ENCODE data around the gene RGS8. TPM values are rescaled to one million over a fixed set of nuclear protein-coding genes. Genes with fewer than 3 reads are reported as not detected.

RGS8 gene
- polyA plus RNA-seq, 1 experiment = not detected

- H3K4me3 ChIP-seq (ENCODE audit: low read depth, low read length) = no peak overlapping the region
- H3K27me3 ChIP-seq (ENCODE audit: control insufficient read depth, insufficient read depth, low read length) = peaks cover 2% of the 10 kb centered on the region
- no peak overlapping the region for H3K27ac ChIP-seq (ENCODE audit: low read depth, low read length)
- CTCF ChIA-PET = no interaction called here
- POLR2A ChIA-PET = no interaction called here
- DNase-seq (ENCODE audit: low read depth, low spot score) = no peak
- H3K9me3 ChIP-seq (ENCODE audit: control insufficient read depth, insufficient read depth, low read length) = no peaks in the 10 kb centered on the region
- no peak for TF ChIP-seq CTCF (IDR thresholded peaks at IDR 0.05; ENCODE audit: low read depth, low read length)
Observed at GRCh38 chr1:182690886-182691443, 6.6 kb upstream of the RGS8 start.

GRCh38 chr1:182688436-182689205 lies 4.2 kb upstream of the RGS8 start:
- no peak for DNase-seq (ENCODE audit: low read depth, low spot score)
- ChIA-PET CTCF (no interaction called here), POLR2A (no interaction called here)
- H3K9me3 ChIP-seq (ENCODE audit: control insufficient read depth, insufficient read depth, low read length) = no peaks in the 10 kb centered on the region; the same call in 1 of the 2 replicates
- H3K4me3 ChIP-seq (ENCODE audit: low read depth, low read length) = no peak overlapping the region
- H3K27ac ChIP-seq (ENCODE audit: low read depth, low read length) = no peak overlapping the region
- TF ChIP-seq CTCF (IDR thresholded peaks at IDR 0.05; ENCODE audit: low read depth, low read length) = no peak
- peaks cover 8% of the 10 kb centered on the region for H3K27me3 ChIP-seq (ENCODE audit: control insufficient read depth, insufficient read depth, low read length)

- ChIA-PET POLR2A (no interaction called here), CTCF (no interaction called here)
- TF ChIP-seq CTCF (IDR thresholded peaks at IDR 0.05; ENCODE audit: low read depth, low read length) = no peak
- H3K4me3 ChIP-seq (ENCODE audit: low read depth, low read length) = no peak overlapping the region
- DNase-seq (ENCODE audit: low read depth, low spot score) = no peak
- H3K27ac ChIP-seq (ENCODE audit: low read depth, low read length) = no peak overlapping the region
- H3K27me3 ChIP-seq (ENCODE audit: control insufficient read depth, insufficient read depth, low read length) = peaks cover 10% of the 10 kb centered on the region
- H3K9me3 ChIP-seq (ENCODE audit: control insufficient read depth, insufficient read depth, low read length) = no peaks in the 10 kb centered on the region; the same call in 1 of the 2 replicates
Observed at GRCh38 chr1:182687361-182687760, 3.0 kb upstream of the RGS8 start.

GRCh38 chr1:182686446-182686845 lies 2.1 kb upstream of the RGS8 start:
- Histone ChIP-seq H3K9me3 (ENCODE audit: control insufficient read depth, insufficient read depth, low read length) (no peaks in the 10 kb centered on the region; the same call in 1 of the 2 replicates), H3K27me3 (ENCODE audit: control insufficient read depth, insufficient read depth, low read length) (peaks cover 10% of the 10 kb centered on the region), H3K4me3 (ENCODE audit: low read depth, low read length) (no peak overlapping the region), H3K27ac (ENCODE audit: low read depth, low read length) (no peak overlapping the region)
- POLR2A ChIA-PET = no interaction called here
- no peak for DNase-seq (ENCODE audit: low read depth, low spot score)
- CTCF ChIA-PET = no interaction called here
- TF ChIP-seq CTCF (IDR thresholded peaks at IDR 0.05; ENCODE audit: low read depth, low read length) = no peak

GRCh38 chr1:182685215-182685614 lies 828 bp upstream of the RGS8 start:
- DNase-seq (ENCODE audit: low read depth, low spot score) = no peak
- no peak for TF ChIP-seq CTCF (IDR thresholded peaks at IDR 0.05; ENCODE audit: low read depth, low read length)
- Histone ChIP-seq H3K27ac (ENCODE audit: low read depth, low read length) (no peak overlapping the region), H3K4me3 (ENCODE audit: low read depth, low read length) (no peak overlapping the region), H3K9me3 (ENCODE audit: control insufficient read depth, insufficient read depth, low read length) (no peaks in the 10 kb centered on the region; the same call in 1 of the 2 replicates), H3K27me3 (ENCODE audit: control insufficient read depth, insufficient read depth, low read length) (peaks cover 12% of the 10 kb centered on the region)
- ChIA-PET CTCF (no interaction called here), POLR2A (no interaction called here)
